ENCODE results near the gene ZBTB11.
"Not testable (repeated sequence)": the region's sequence is repeated elsewhere in the genome, so short reads cannot be mapped to it uniquely, and the experiment has no call there.

Gene ZBTB11

GRCh38 chr3:101632586-101632985 is 44.3 kb downstream of the ZBTB11 start:
- no peak for TF ChIP-seq CTCF (IDR thresholded peaks at IDR 0.05; ENCODE audit: low read depth, low read length, missing control alignments)
- DNase-seq (ENCODE audit: low read depth): no peak
- H3K4me3 ChIP-seq (ENCODE audit: low read depth, low read length): no peak overlapping the region
- in situ Hi-C loops (cut with HindIII; ENCODE audit: low sequenced_read_pairs): no loop called here

- in situ Hi-C loops (cut with HindIII; ENCODE audit: low sequenced_read_pairs); DNase-seq (ENCODE audit: low read depth); H3K4me3 ChIP-seq (ENCODE audit: low read depth, low read length): not testable (repeated sequence)
Observed at GRCh38 chr3:101631959-101632358, 45.0 kb downstream of the ZBTB11 start.

DNA sequence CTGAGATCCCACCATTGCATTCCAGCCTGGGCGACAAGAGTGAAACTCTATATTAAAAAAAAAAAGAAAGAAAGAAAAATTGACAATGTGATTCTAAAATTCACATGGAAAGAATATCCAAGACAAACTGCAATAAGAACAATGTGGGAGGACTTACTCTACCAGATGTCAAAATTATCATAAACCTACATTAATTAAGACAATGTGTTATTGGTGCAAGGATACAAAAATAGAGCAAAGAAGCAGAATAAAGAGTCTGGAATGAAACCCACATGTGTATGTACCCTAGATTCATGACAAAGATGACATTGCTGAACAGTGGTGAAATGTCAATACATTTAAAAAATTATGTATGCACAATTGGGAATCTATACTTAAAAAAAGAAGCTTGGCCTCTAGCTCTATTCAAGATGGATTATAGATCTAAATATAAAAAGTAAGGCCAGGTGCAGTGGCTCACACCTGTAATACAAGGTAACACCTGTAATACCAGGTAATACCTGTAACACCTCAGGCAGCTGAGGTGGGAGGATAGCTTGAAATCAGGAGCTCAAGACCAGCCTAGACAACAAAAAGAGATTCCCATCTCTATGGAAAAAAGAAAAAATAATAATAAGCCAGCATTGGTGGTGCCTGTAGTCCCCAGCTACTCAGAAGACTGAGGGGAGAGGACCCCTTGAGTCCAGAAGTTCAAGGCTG is 45.7 kb downstream of the ZBTB11 start:
- no peak overlapping the region for H3K4me3 ChIP-seq (ENCODE audit: low read depth, low read length)
- in situ Hi-C loops (cut with HindIII; ENCODE audit: low sequenced_read_pairs): no loop called here
- no peak for DNase-seq (ENCODE audit: low read depth)
- no peak for TF ChIP-seq CTCF (IDR thresholded peaks at IDR 0.05; ENCODE audit: low read depth, low read length, missing control alignments)

DNA sequence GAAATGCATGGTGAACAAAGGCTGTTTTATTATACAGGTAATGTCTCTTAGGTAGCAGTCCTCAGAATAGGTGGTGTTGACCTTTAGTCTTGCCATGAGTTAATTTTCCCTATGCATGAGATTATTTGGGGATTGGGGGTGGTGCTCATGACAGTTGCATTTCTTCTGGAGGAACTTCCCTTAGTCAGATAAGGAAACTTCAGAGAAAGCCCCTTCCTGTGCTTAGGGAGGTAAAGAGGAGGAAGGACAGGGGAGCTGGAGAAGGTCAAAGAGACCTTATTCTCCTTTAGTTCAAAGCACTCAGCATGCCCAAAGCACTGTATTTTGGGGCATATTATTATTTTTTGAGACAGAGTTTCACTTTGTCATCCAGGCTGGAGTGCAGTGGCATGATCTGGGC is 47.7 kb downstream of the ZBTB11 start:
- H3K4me3 ChIP-seq (ENCODE audit: low read depth, low read length): no peak overlapping the region
- in situ Hi-C loops (cut with HindIII; ENCODE audit: low sequenced_read_pairs): no loop called here
- no peak for DNase-seq (ENCODE audit: low read depth)
- no peak for TF ChIP-seq CTCF (IDR thresholded peaks at IDR 0.05; ENCODE audit: low read depth, low read length, missing control alignments)

GRCh38 chr3:101625879-101626278 is 51.1 kb downstream of the ZBTB11 start:
- no peak for DNase-seq (ENCODE audit: low read depth)
- in situ Hi-C loops (cut with HindIII; ENCODE audit: low sequenced_read_pairs): no loop called here
- no peak overlapping the region for H3K4me3 ChIP-seq (ENCODE audit: low read depth, low read length)
- no peak for TF ChIP-seq CTCF (IDR thresholded peaks at IDR 0.05; ENCODE audit: low read depth, low read length, missing control alignments)

GRCh38 chr3:101624857-101625256 is 52.1 kb downstream of the ZBTB11 start:
- H3K4me3 ChIP-seq (ENCODE audit: low read depth, low read length): no peak overlapping the region
- in situ Hi-C loops (cut with HindIII; ENCODE audit: low sequenced_read_pairs): no loop called here
- no peak for DNase-seq (ENCODE audit: low read depth)
- TF ChIP-seq CTCF (IDR thresholded peaks at IDR 0.05; ENCODE audit: low read depth, low read length, missing control alignments): no peak

- in situ Hi-C loops (cut with HindIII; ENCODE audit: low sequenced_read_pairs): no loop called here
- H3K4me3 ChIP-seq (ENCODE audit: low read depth, low read length): no peak overlapping the region
- no peak for TF ChIP-seq CTCF (IDR thresholded peaks at IDR 0.05; ENCODE audit: low read depth, low read length, missing control alignments)
- no peak for DNase-seq (ENCODE audit: low read depth)
Observed at GRCh38 chr3:101623656-101624055, 53.3 kb downstream of the ZBTB11 start.
